Stomach (tissue), 4 donors: ENCODE data around the gene NINL.
A peak's percentile ranks its signal among the peaks of the same experiment; 100 is the strongest.

Experiments
- POLR2A ChIP-seq, 4 donors: fragments of 450-650 bp; IDR thresholded peaks; one replicate each; pipeline ENCODE4 v1.6.1; 2016; ENCODE audit warnings: antibody characterized with exemption in 4 of 4, control low read depth in 2 of 4, mild to moderate bottlenecking in 1 of 4, moderate library complexity in 1 of 4
- POLR2AphosphoS5 ChIP-seq, 3 donors: sonication (generic); formaldehyde crosslinking; IDR thresholded peaks; one replicate each; pipeline ENCODE4 v1.6.1; 2016; ENCODE audit warnings: antibody characterized with exemption in 3 of 3
- TF ChIP-seq, protein P1 (sequence below), 7 experiments: fragments of 450-650 bp in 4 of 7; fragments of 200-600 bp in 3 of 7; sonication (generic) in 3 of 7; IDR thresholded peaks; one replicate each; pipeline ENCODE4 v1.5.1; 2016 to 2019; ENCODE audit warnings: antibody characterized with exemption in 7 of 7, control low read depth in 2 of 7, mild to moderate bottlenecking in 1 of 7

DNA sequence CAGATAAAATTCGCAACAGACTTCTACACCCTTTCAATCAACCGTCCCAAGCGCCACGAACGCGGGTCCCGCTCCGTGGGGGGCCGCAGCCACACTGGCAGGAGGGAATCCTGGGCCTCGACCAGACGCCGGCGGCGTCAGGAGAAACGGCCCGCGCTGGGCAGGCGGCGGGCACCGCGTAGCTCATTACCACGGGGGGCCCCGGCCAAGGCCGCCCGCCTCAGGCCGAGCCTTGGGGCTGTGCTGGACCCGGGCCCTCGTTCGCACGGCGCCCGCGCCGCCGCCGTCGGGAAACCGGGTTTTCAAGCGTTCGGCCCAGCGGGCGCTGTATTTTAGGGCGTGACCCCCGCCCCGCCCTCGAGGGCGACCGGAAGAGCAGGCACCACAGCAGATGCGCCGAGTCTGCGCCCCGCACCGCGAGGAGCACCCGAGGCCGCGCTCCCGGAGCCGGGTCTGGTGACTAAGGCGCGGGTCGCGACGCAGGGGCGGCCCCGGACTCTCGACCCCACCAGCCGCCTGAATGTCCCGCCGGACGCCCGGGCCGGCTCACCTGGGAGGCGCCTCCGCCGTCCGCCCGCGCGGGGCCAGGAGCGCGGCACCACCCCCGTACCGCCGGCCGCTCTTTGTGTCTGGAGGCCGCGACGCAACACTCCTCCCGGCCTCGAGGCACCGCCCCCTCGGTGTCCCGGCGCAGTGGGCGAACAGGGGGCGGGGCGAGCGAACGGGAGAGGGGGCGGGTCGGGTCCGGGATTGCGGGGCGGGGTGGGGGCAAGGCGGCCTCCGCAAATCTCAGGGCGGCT is at the start of gene NINL:
- TF ChIP-seq, protein P1, sequence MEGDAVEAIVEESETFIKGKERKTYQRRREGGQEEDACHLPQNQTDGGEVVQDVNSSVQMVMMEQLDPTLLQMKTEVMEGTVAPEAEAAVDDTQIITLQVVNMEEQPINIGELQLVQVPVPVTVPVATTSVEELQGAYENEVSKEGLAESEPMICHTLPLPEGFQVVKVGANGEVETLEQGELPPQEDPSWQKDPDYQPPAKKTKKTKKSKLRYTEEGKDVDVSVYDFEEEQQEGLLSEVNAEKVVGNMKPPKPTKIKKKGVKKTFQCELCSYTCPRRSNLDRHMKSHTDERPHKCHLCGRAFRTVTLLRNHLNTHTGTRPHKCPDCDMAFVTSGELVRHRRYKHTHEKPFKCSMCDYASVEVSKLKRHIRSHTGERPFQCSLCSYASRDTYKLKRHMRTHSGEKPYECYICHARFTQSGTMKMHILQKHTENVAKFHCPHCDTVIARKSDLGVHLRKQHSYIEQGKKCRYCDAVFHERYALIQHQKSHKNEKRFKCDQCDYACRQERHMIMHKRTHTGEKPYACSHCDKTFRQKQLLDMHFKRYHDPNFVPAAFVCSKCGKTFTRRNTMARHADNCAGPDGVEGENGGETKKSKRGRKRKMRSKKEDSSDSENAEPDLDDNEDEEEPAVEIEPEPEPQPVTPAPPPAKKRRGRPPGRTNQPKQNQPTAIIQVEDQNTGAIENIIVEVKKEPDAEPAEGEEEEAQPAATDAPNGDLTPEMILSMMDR (IDR thresholded peaks at IDR 0.05), result no peak
- TF ChIP-seq POLR2AphosphoS5 (IDR thresholded peaks at IDR 0.05), result peak; percentile 35 to 65 (median 64)
- TF ChIP-seq POLR2A (IDR thresholded peaks at IDR 0.05), result no peak
